H1 (cell line): Measurements from ENCODE around the gene FANK1. TPM values are rescaled to one million over a fixed set of nuclear protein-coding genes. Genes with fewer than 3 reads are reported as not detected.

Experiments
- CTCF ChIA-PET: fragments of 300-600 bp; sonication (Branson Sonifier 250); formaldehyde crosslinking; loops from one replicate; lab custom pipeline; 2021; ENCODE audit not compliant: partially characterized antibody; lab: Charles Lee
- POLR2A ChIA-PET: fragments of 300-600 bp; sonication (Branson Sonifier 250); formaldehyde crosslinking; loops from one replicate; lab custom pipeline; 2021; ENCODE audit warnings: inconsistent platforms; ENCODE audit not compliant: partially characterized antibody; lab: Charles Lee
- DNase-seq, 2 experiments: peaks; one replicate each; pipeline versions ENCODE4 v3.0.0 to v3.0.0-alpha.2; 2010 to 2022; ENCODE audit warnings: low spot score in 2 of 2, low read depth in 1 of 2, mixed read lengths in 1 of 2
- FAIRE-seq: peaks from 2 replicates; lab custom pipeline; 2011; peaks lifted over from hg19 to GRCh38; lab: Jason Lieb, UNC
- H2AFZ ChIP-seq: 2 replicates; pipeline ENCODE4 v1.8.1; 2012; ENCODE audit warnings: low read length, inconsistent platforms
- H2AK5ac ChIP-seq: 2 replicates; pipeline ENCODE4 v1.6.1; 2013; ENCODE audit warnings: low read depth, low read length
- H2BK120ac ChIP-seq: replicated peaks from 2 replicates; pipeline ENCODE3; 2013; ENCODE audit warnings: low read depth, low read length, inconsistent platforms
- H2BK12ac ChIP-seq: 2 replicates; pipeline ENCODE4 v1.6.1; 2013; ENCODE audit warnings: low read depth, low read length
- H2BK15ac ChIP-seq: 2 replicates; pipeline ENCODE4 v1.6.1; 2013; ENCODE audit warnings: low read length
- H2BK20ac ChIP-seq: 2 replicates; pipeline ENCODE4 v1.6.1; 2013; ENCODE audit warnings: low read length
- H2BK5ac ChIP-seq: 2 replicates; pipeline ENCODE4 v1.6.1; 2013; ENCODE audit warnings: low read depth, low read length
- H3K14ac ChIP-seq: 2 replicates; pipeline ENCODE4 v1.6.1; 2013; ENCODE audit warnings: inconsistent platforms; ENCODE audit not compliant: insufficient read length
- H3K18ac ChIP-seq: 2 replicates; pipeline ENCODE4 v1.6.1; 2013; ENCODE audit warnings: low read length; ENCODE audit errors: extremely low read depth
- H3K23ac ChIP-seq: 2 replicates; pipeline ENCODE4 v1.6.1; 2013; ENCODE audit warnings: inconsistent platforms; ENCODE audit not compliant: insufficient read length
- H3K23me2 ChIP-seq: 2 replicates; pipeline ENCODE4 v1.6.1; 2013; ENCODE audit warnings: low read depth, low read length
- H3K27ac ChIP-seq: 2 replicates; pipeline ENCODE4 v1.6.1; 2011; ENCODE audit warnings: low read depth, low read length, inconsistent platforms
- H3K27me3 ChIP-seq, 4 experiments: replicated peaks in 1 of 4; 1 replicate in 1 of 4; 2 replicates in 3 of 4; pipeline versions ENCODE4 v1.6.1 to v1.8.1; 2011 to 2013; ENCODE audit warnings: low read length in 3 of 4, mild to moderate bottlenecking in 3 of 4, inconsistent platforms in 2 of 4, mixed read lengths in 2 of 4, moderate library complexity in 1 of 4; ENCODE audit not compliant: control insufficient read depth in 3 of 4, insufficient read depth in 3 of 4; ENCODE audit errors: extremely low read depth in 1 of 4
- H3K36me3 ChIP-seq, 4 experiments: 2 replicates each; pipeline versions ENCODE4 v1.6.1 to v1.8.1; 2011 to 2013; ENCODE audit warnings: mild to moderate bottlenecking in 4 of 4, low read length in 3 of 4, moderate library complexity in 2 of 4, control low read depth in 1 of 4, inconsistent platforms in 1 of 4; ENCODE audit not compliant: insufficient read depth in 4 of 4, control insufficient read depth in 2 of 4
- H3K4ac ChIP-seq: replicated peaks from 2 replicates; pipeline ENCODE3; 2013; ENCODE audit warnings: low read length, low read depth, mixed read lengths, inconsistent platforms; ENCODE audit not compliant: insufficient read length
- H3K4me1 ChIP-seq, 4 experiments: replicated peaks in 1 of 4; 1 replicate in 1 of 4; 2 replicates in 3 of 4; pipeline versions ENCODE4 v1.6.1 to v1.8.1; 2011 to 2013; ENCODE audit warnings: low read length in 3 of 4, inconsistent platforms in 2 of 4, mixed read lengths in 1 of 4; ENCODE audit not compliant: insufficient read depth in 4 of 4, control insufficient read depth in 3 of 4
- H3K4me2 ChIP-seq, 2 experiments: 2 replicates each; pipeline versions ENCODE4 v1.6.1 to v1.8.1; 2011 to 2013; ENCODE audit warnings: low read depth in 2 of 2, low read length in 2 of 2, control low read depth in 1 of 2, inconsistent platforms in 1 of 2, mild to moderate bottlenecking in 1 of 2; ENCODE audit not compliant: insufficient read depth in 1 of 2
- H3K4me3 ChIP-seq, 4 experiments: fragments of 200-600, 300-600 bp in 1 of 4; sonication (generic), shearing (Covaris generic), sonication (Bioruptor Twin) in 1 of 4; 2 replicates each; pipeline versions ENCODE4 v1.5.1 to v1.8.1; 2011 to 2016; ENCODE audit warnings: low read length in 4 of 4, low read depth in 3 of 4, control low read depth in 2 of 4, inconsistent platforms in 2 of 4, mild to moderate bottlenecking in 2 of 4, mixed read lengths in 1 of 4, moderate library complexity in 1 of 4; ENCODE audit not compliant: insufficient read depth in 2 of 4; ENCODE audit errors: extremely low read depth in 1 of 4
- H3K56ac ChIP-seq: replicated peaks from 2 replicates; pipeline ENCODE3; 2013; ENCODE audit warnings: low read depth, mild to moderate bottlenecking, mixed read lengths, low read length, inconsistent platforms; ENCODE audit not compliant: insufficient read length
- H3K79me1 ChIP-seq: 2 replicates; pipeline ENCODE4 v1.6.1; 2013; ENCODE audit warnings: low read depth, low read length, control low read depth
- H3K79me2 ChIP-seq, 2 experiments: 2 replicates each; pipeline versions ENCODE4 v1.6.1 to v1.8.1; 2012 to 2013; ENCODE audit warnings: low read length in 2 of 2, mild to moderate bottlenecking in 2 of 2, inconsistent platforms in 1 of 2; ENCODE audit not compliant: insufficient read depth in 2 of 2, control insufficient read depth in 1 of 2
- H3K9ac ChIP-seq, 4 experiments: replicated peaks in 1 of 4; 1 replicate in 1 of 4; 2 replicates in 3 of 4; pipeline versions ENCODE4 v1.6.1 to v1.8.1; 2011 to 2013; ENCODE audit warnings: low read depth in 3 of 4, low read length in 3 of 4, control low read depth in 2 of 4, mild to moderate bottlenecking in 2 of 4, moderate library complexity in 2 of 4, inconsistent platforms in 1 of 4; ENCODE audit errors: extremely low read depth in 1 of 4
- H3K9me3 ChIP-seq, 2 experiments: 2 replicates each; pipeline versions ENCODE4 v1.6.1 to v1.8.1; 2012 to 2013; ENCODE audit warnings: mild to moderate bottlenecking in 2 of 2, moderate library complexity in 2 of 2, control low read depth in 1 of 2, inconsistent platforms in 1 of 2, low read depth in 1 of 2, low read length in 1 of 2, mixed read lengths in 1 of 2; ENCODE audit not compliant: insufficient read depth in 2 of 2
- H4K20me1 ChIP-seq, 2 experiments: replicated peaks in 1 of 2; 2 replicates each; pipeline versions ENCODE3 to v1.8.1; 2011 to 2013; ENCODE audit warnings: inconsistent platforms in 2 of 2, low read length in 2 of 2, mild to moderate bottlenecking in 1 of 2; ENCODE audit not compliant: insufficient read depth in 2 of 2, control insufficient read depth in 1 of 2
- H4K5ac ChIP-seq: 2 replicates; pipeline ENCODE4 v1.6.1; 2013; ENCODE audit warnings: low read length, low read depth, mixed read lengths, inconsistent platforms; ENCODE audit not compliant: insufficient read length
- H4K8ac ChIP-seq: 2 replicates; pipeline ENCODE4 v1.8.0; 2013; ENCODE audit warnings: mild to moderate bottlenecking, moderate library complexity, low read length, inconsistent platforms; ENCODE audit not compliant: insufficient read depth; ENCODE audit errors: extremely low read depth
- H4K91ac ChIP-seq: replicated peaks from 2 replicates; pipeline ENCODE3; 2013; ENCODE audit warnings: low read length, mixed read lengths, inconsistent platforms; ENCODE audit not compliant: insufficient read length
- CTBP2 ChIP-seq: IDR thresholded peaks from 2 replicates; pipeline ENCODE4 v1.7.0; 2011; ENCODE audit warnings: borderline replicate concordance, mild to moderate bottlenecking, moderate library complexity, mixed read lengths, low read length; ENCODE audit not compliant: insufficient read depth, insufficient read length
- CTCF ChIP-seq, 3 experiments: IDR thresholded peaks; 1 replicate in 2 of 3; 2 replicates in 1 of 3; pipeline versions ENCODE4 v1.5.1 to v1.6.1; 2011; ENCODE audit warnings: low read length in 3 of 3, mild to moderate bottlenecking in 3 of 3, inconsistent platforms in 2 of 3, low read depth in 1 of 3, moderate library complexity in 1 of 3; ENCODE audit not compliant: insufficient read depth in 1 of 3; ENCODE audit errors: control extremely low read depth in 1 of 3
- JUN ChIP-seq: IDR thresholded peaks from 2 replicates; pipeline ENCODE4 v1.6.1; 2011; ENCODE audit warnings: low read depth, mild to moderate bottlenecking, improper control_type of control experiment, low read length
- KDM1A ChIP-seq: fragments of 200-600, 300-600 bp; sonication (generic); IDR thresholded peaks from 2 replicates; pipeline ENCODE4 v1.7.1; 2016; ENCODE audit warnings: mild to moderate bottlenecking, low read length, borderline replicate concordance
- NANOG ChIP-seq: IDR thresholded peaks from 2 replicates; pipeline ENCODE4 v1.6.1; 2011; ENCODE audit warnings: low read length, low read depth, mild to moderate bottlenecking, inconsistent platforms; ENCODE audit not compliant: insufficient read depth, poor library complexity, severe bottlenecking
- PHF8 ChIP-seq: fragments of 200-600 bp; sonication (generic); conservative IDR thresholded peaks from 2 replicates; pipeline ENCODE4 v1.7.1; 2012; ENCODE audit warnings: low read depth, mild to moderate bottlenecking, inconsistent platforms, low read length, moderate library complexity
- SP2 ChIP-seq: IDR thresholded peaks from 2 replicates; pipeline ENCODE4 v1.6.1; 2012; ENCODE audit warnings: mild to moderate bottlenecking, low read length, inconsistent platforms
- USF2 ChIP-seq: IDR thresholded peaks from 2 replicates; pipeline ENCODE4 v1.6.1; 2011; ENCODE audit warnings: low read length, improper control_type of control experiment
- YY1 ChIP-seq: IDR thresholded peaks from 2 replicates; pipeline ENCODE4 v1.6.1; 2011; ENCODE audit warnings: low read depth, mild to moderate bottlenecking, low read length
- WGBS, 2 experiments: shearing (Covaris generic) in 1 of 2; methylation state at CpG; one replicate each; pipeline versions ENCODE4 v1.1.6 to v1.1.7; 2013 to 2015; ENCODE audit warnings: low lambda C conversion rate in 2 of 2, mixed read lengths in 2 of 2, inconsistent platforms in 1 of 2, low coverage in 1 of 2, missing lambda C conversion rate in 1 of 2; ENCODE audit not compliant: insufficient replicate concordance in 2 of 2, insufficient coverage in 1 of 2, insufficient read length in 1 of 2; ENCODE audit errors: extremely low coverage in 1 of 2, missing lambda C conversion rate in 1 of 2; 5-methylcytosine and 5-hydroxymethylcytosine counted together
- polyA plus RNA-seq, 7 experiments: library from polyadenylated mRNA; depleted of rRNA in 3 of 7; stranded (reverse) in 5 of 7; unstranded in 2 of 7; fragments of >200 nt in 5 of 7; fragments of 200-250 nt in 2 of 7; gene quantifications; 1 replicate in 5 of 7; 2 replicates in 1 of 7; 4 replicates in 1 of 7; pipeline versions ENCODE4 v1.2.1 to v1.2.3, GENCODE V29; 2011 to 2013; ENCODE audit warnings: missing spikeins in 2 of 7, mixed read lengths in 2 of 7
- total RNA-seq: library from RNA; stranded (reverse); fragmentation: NEBNext Ultra II Directional; extraction: Animal tissue kit (Norgen Biotek cat#: 25700); gene quantifications from 2 replicates; pipeline ENCODE4 v1.2.1, GENCODE V29; 2021

FANK1 gene
- total and polyA plus RNA-seq, 2 of the 8 experiments (the other 6 are each of a cell fraction or from before 2014, with no cell fraction given) = 1.2 TPM; not detected in 1

GRCh38 chr10:125865120-125865519 is 31.2 kb upstream of the FANK1 start:
- peaks cover 0 to 7% (median 2%) of the 10 kb centered on the region in 4 experiments; a peak in 4 of 8 replicates for H3K36me3 ChIP-seq
- no peak for FAIRE-seq
- TF ChIP-seq JUN (no peak), CTCF (IDR thresholded peaks at IDR 0.05; ENCODE audit: control extremely low read depth in 1 of 3, insufficient read depth in 1 of 3, low read depth in 1 of 3, low read length in 3 of 3) (no peak), USF2 (no peak), NANOG (no peak), SP2 (no peak), KDM1A (no peak), CTBP2 (no peak), PHF8 (no peak), YY1 (no peak)

More at GRCh38 chr10:125865120-125865519, 31.2 kb upstream of the FANK1 start:
- H3K23me2 ChIP-seq = no peaks in the 10 kb centered on the region
- H4K8ac ChIP-seq = no peak overlapping the region
- no peaks in the 10 kb centered on the region for H3K9me3 ChIP-seq
- 83% methylated on average over 3 of the region's 3 CpGs; no CpG with 5 or more reads in 1 of the 2 experiments for WGBS, 2 experiments
- H3K27me3 ChIP-seq = no peaks in the 10 kb centered on the region
- no peak overlapping the region for H3K4ac ChIP-seq
- POLR2A ChIA-PET = interaction anchor here (0.6 to 1.1 kb wide), 2 partner anchors 20 to 108 kb away, joined by 3 read pairs; no protein-coding TSS in a partner anchor
- H2BK5ac ChIP-seq = no peak overlapping the region
- H3K18ac ChIP-seq = no peak overlapping the region
- no peak overlapping the region for H2BK20ac ChIP-seq
- no peak overlapping the region for H4K5ac ChIP-seq
- no peak overlapping the region for H2BK12ac ChIP-seq
- H3K4me3 ChIP-seq = no peak overlapping the region
- peaks cover 0 to 2% of the 10 kb centered on the region in 2 experiments for H4K20me1 ChIP-seq
- H3K79me2 ChIP-seq = no peaks in the 10 kb centered on the region
- no peak for DNase-seq
- H3K4me2 ChIP-seq = no peak overlapping the region
- H2BK15ac ChIP-seq = no peak overlapping the region
- H3K23ac ChIP-seq = no peak overlapping the region
- no peak overlapping the region for H2AK5ac ChIP-seq
- no peak overlapping the region for H3K27ac ChIP-seq
- H3K4me1 ChIP-seq = no peaks in the 10 kb centered on the region
- H3K9ac ChIP-seq = no peak overlapping the region
- H4K91ac ChIP-seq = no peak overlapping the region
- no peak overlapping the region for H2BK120ac ChIP-seq
- H3K56ac ChIP-seq = no peak overlapping the region
- no peak overlapping the region for H2AFZ ChIP-seq
- no peak overlapping the region for H3K14ac ChIP-seq
- H3K79me1 ChIP-seq = no peaks in the 10 kb centered on the region
- CTCF ChIA-PET = interaction anchor here (0.6 to 4.3 kb wide), 6 partner anchors 15 to 222 kb away, joined by 3 to 11 read pairs (median 4); no protein-coding TSS in a partner anchor
